A204.1 (cell line): ENCODE measurements around the gene CA14.
A peak's percentile ranks its signal among the peaks of the same experiment; 100 is the strongest.
"Not testable (repeated sequence)": the region's sequence is repeated elsewhere in the genome, so short reads cannot be mapped to it uniquely, and the experiment has no call there.

Source experiments
- FAIRE-seq: peaks from 2 replicates; lab custom pipeline; 2012; peaks lifted over from hg19 to GRCh38; lab: Jason Lieb, UNC

CA14 gene

GRCh38 chr1:150235852-150236613 is 21.5 kb upstream of the CA14 start, which contains the start of gene ANP32E:
Gene ANP32E (minus strand): TSS chr1:150236112. CDS start chr1:150235786, 326 bp downstream.
- peak; percentile 99 for FAIRE-seq

GRCh38 chr1:150236614-150237100 is 20.9 kb upstream of the CA14 start:
- no peak for FAIRE-seq

GRCh38 chr1:150237176-150237575 is 20.4 kb upstream of the CA14 start:
- FAIRE-seq, result not testable (repeated sequence)

GRCh38 chr1:150237746-150238145 is 19.8 kb upstream of the CA14 start:
- no peak for FAIRE-seq

- FAIRE-seq, result no peak
These were observed 14.6 kb upstream of the CA14 start for GRCh38 chr1:150243003-150243402.

- FAIRE-seq, result no peak
These were observed 7.6 kb upstream of the CA14 start for GRCh38 chr1:150249936-150250335.

GRCh38 chr1:150256198-150256553 is 1.4 kb upstream of the CA14 start:
- no peak for FAIRE-seq

- no peak for FAIRE-seq
These were observed 826 bp upstream of the CA14 start for GRCh38 chr1:150256554-150257341.

GRCh38 chr1:150259217-150259616 is 1.6 kb downstream of the CA14 start:
- no peak for FAIRE-seq

GRCh38 chr1:150259758-150260669 is 2.4 kb downstream of the CA14 start:
- FAIRE-seq, result no peak

GRCh38 chr1:150261367-150261766 is 3.8 kb downstream of the CA14 start:
- no peak for FAIRE-seq

GRCh38 chr1:150262388-150263320 is 5.1 kb downstream of the CA14 start:
- FAIRE-seq, result no peak

- FAIRE-seq, result no peak
These were observed 6.0 kb downstream of the CA14 start for GRCh38 chr1:150263549-150263948.

- no peak for FAIRE-seq
These were observed 10.3 kb downstream of the CA14 start for GRCh38 chr1:150267896-150268295.

GRCh38 chr1:150268340-150268704 is 10.7 kb downstream of the CA14 start:
- no peak for FAIRE-seq

GRCh38 chr1:150268705-150269403 is 11.3 kb downstream of the CA14 start, which contains the start of gene APH1A:
Gene APH1A (minus strand): TSS chr1:150269016. CDS start chr1:150268810, 206 bp downstream.
- FAIRE-seq, result peak; percentile 95

- no peak for FAIRE-seq
These were observed 11.9 kb downstream of the CA14 start for GRCh38 chr1:150269451-150269850.

GRCh38 chr1:150271291-150271959 is 13.9 kb downstream of the CA14 start:
- FAIRE-seq, result no peak

GRCh38 chr1:150273311-150273710 is 15.7 kb downstream of the CA14 start:
- FAIRE-seq, result no peak

- no peak for FAIRE-seq
These were observed 22.6 kb downstream of the CA14 start for GRCh38 chr1:150280138-150280707.
